Kidney (tissue), 14 donors: ENCODE results near the gene GDI1. TPM values are rescaled to one million over a fixed set of nuclear protein-coding genes. Genes with fewer than 3 reads are reported as not detected.

Experiments used
- DNase-seq, 5 donors: peaks; one replicate each; pipeline ENCODE4 v3.0.0-alpha.2; 2013 to 2020
- FAIRE-seq: peaks from 2 replicates; lab custom pipeline; 2012; peaks lifted over from hg19 to GRCh38; lab: Jason Lieb, UNC
- H3K27ac ChIP-seq, 2 donors: one replicate each; pipeline ENCODE4 v1.7.0; 2013; ENCODE audit warnings: low read depth in 2 of 2, low read length in 2 of 2, inconsistent platforms in 1 of 2
- H3K27me3 ChIP-seq: one replicate; pipeline ENCODE4 v1.7.1; 2013; ENCODE audit warnings: low read length, inconsistent platforms; ENCODE audit not compliant: control insufficient read depth, insufficient read depth
- H3K36me3 ChIP-seq, 3 donors: one replicate each; pipeline versions ENCODE4 v1.7.0 to v1.7.1; 2013; ENCODE audit warnings: low read length in 3 of 3, control low read depth in 1 of 3, inconsistent platforms in 1 of 3; ENCODE audit not compliant: insufficient read depth in 3 of 3, control insufficient read depth in 2 of 3
- H3K4me1 ChIP-seq, 3 donors: one replicate each; pipeline versions ENCODE4 v1.7.0 to v1.7.1; 2013; ENCODE audit warnings: low read length in 3 of 3, inconsistent platforms in 1 of 3, low read depth in 1 of 3; ENCODE audit not compliant: control insufficient read depth in 2 of 3, insufficient read depth in 2 of 3
- H3K4me3 ChIP-seq, 3 donors: one replicate each; pipeline versions ENCODE4 v1.7.0 to v1.8.1; 2013; ENCODE audit warnings: low read length in 3 of 3, control low read depth in 1 of 3, inconsistent platforms in 1 of 3
- H3K9ac ChIP-seq, 3 donors: one replicate each; pipeline versions ENCODE4 v1.7.0 to v1.7.1; 2013; ENCODE audit warnings: low read length in 3 of 3, control low read depth in 1 of 3, inconsistent platforms in 1 of 3
- H3K9me3 ChIP-seq, 3 donors: one replicate each; pipeline versions ENCODE4 v1.7.0 to v1.7.1; 2013; ENCODE audit warnings: low read length in 3 of 3, control low read depth in 1 of 3, inconsistent platforms in 1 of 3; ENCODE audit not compliant: control insufficient read depth in 2 of 3, insufficient read depth in 1 of 3
- CTCF ChIP-seq: IDR thresholded peaks from 3 replicates; pipeline ENCODE4 v1.5.1; 2012; ENCODE audit warnings: mild to moderate bottlenecking, moderate library complexity, borderline replicate concordance; ENCODE audit not compliant: insufficient read depth; ENCODE audit errors: extremely low read depth
- intact Hi-C: fragments of 100-400 bp; cut with DNase I; formaldehyde crosslinking; loops from one replicate; pipeline ENCODE4 v1.11.1; 2022
- polyA plus RNA-seq: library from polyadenylated mRNA; stranded (reverse); fragments of 350-450 nt; fragmentation: Illumina TruSeq; extraction: RNeasy Lipid Tissue Mini Kit (QIAGEN cat#74804); gene quantifications from one replicate; pipeline ENCODE4 v1.2.3, GENCODE V29; 2014; ENCODE audit warnings: low read depth, low replicate concordance; ENCODE audit not compliant: insufficient read depth
- total RNA-seq: library from RNA; stranded (reverse); fragmentation: NEBNext Ultra II Directional; extraction: Animal tissue kit (Norgen Biotek cat#: 25700); gene quantifications from one replicate; pipeline ENCODE4 v1.2.1, GENCODE V29; 2021
- donor health status: control.
- donor health status: control.
- donor health status: control.
- donor health status: control.
- donor health status: control.
- donor health status: DM: yes; HTN: yes; CAD: no.
- donor health status: Normal renal cell carcinoma (clear cell type).

The GDI1 gene
- total and polyA plus RNA-seq, 2 donors from 2014 or later, result 92.5 to 116 TPM

- no peak overlapping the region for H3K9ac ChIP-seq
- no peaks in the 10 kb centered on the region for H3K9me3 ChIP-seq
- TF ChIP-seq CTCF, result no peak
- DNase-seq, result no peak
- H3K4me3 ChIP-seq, result no peak overlapping the region
- H3K36me3 ChIP-seq, result no peaks in the 10 kb centered on the region
- no peak overlapping the region for H3K27ac ChIP-seq
- no peaks in the 10 kb centered on the region for H3K4me1 ChIP-seq
- intact Hi-C loops, result no loop called here
- H3K27me3 ChIP-seq, result no peaks in the 10 kb centered on the region
- FAIRE-seq, result no peak
Observed at GRCh38 chrX:154419688-154420401, 17.1 kb upstream of the GDI1 start.

GRCh38 chrX:154420402-154420756 lies 16.6 kb upstream of the GDI1 start:
- H3K36me3 ChIP-seq, result no peaks in the 10 kb centered on the region
- no peak overlapping the region for H3K9ac ChIP-seq
- no peak for TF ChIP-seq CTCF
- H3K4me3 ChIP-seq, result no peak overlapping the region
- no peaks in the 10 kb centered on the region for H3K9me3 ChIP-seq
- no peak overlapping the region for H3K27ac ChIP-seq
- intact Hi-C loops, result no loop called here
- DNase-seq (no peak), FAIRE-seq (no peak)
- H3K4me1 ChIP-seq, result no peaks in the 10 kb centered on the region
- H3K27me3 ChIP-seq, result no peaks in the 10 kb centered on the region

GRCh38 chrX:154426916-154427770 lies 9.8 kb upstream of the GDI1 start:
- FAIRE-seq, result no peak
- intact Hi-C loops, result no loop called here
- H3K27ac ChIP-seq, result no peak overlapping the region
- H3K9ac ChIP-seq, result peak overlapping the region in 1 of 3 donors; percentile 26
- peaks cover 0 to 2% (median 0%) of the 10 kb centered on the region in 3 donors for H3K36me3 ChIP-seq
- H3K27me3 ChIP-seq, result no peaks in the 10 kb centered on the region
- H3K4me3 ChIP-seq, result no peak overlapping the region
- no peaks in the 10 kb centered on the region for H3K9me3 ChIP-seq
- no peak for TF ChIP-seq CTCF
- H3K4me1 ChIP-seq, result peaks cover 0 to 5% (median 0%) of the 10 kb centered on the region in 3 donors
- no peak for DNase-seq
